GM12875 (cell line): Measurements from ENCODE around the gene TBX20.

Experiments
- H3K4me3 ChIP-seq: one replicate; pipeline ENCODE4 v1.5.1; 2011; ENCODE audit warnings: low read depth, low read length, control low read depth
- CTCF ChIP-seq: IDR thresholded peaks from 2 replicates; pipeline ENCODE4 v1.5.1; 2011; ENCODE audit warnings: low read depth, mild to moderate bottlenecking, control low read depth, inconsistent platforms, low read length, moderate library complexity, borderline replicate concordance; ENCODE audit not compliant: insufficient read depth

Gene TBX20

GRCh38 chr7:35260246-35260645 lies 6.3 kb upstream of the TBX20 start:
- no peak overlapping the region for H3K4me3 ChIP-seq
- no peak for TF ChIP-seq CTCF

GRCh38 chr7:35259523-35259908 lies 5.6 kb upstream of the TBX20 start:
- no peak overlapping the region for H3K4me3 ChIP-seq
- no peak for TF ChIP-seq CTCF

GRCh38 chr7:35258868-35259522 lies 5.1 kb upstream of the TBX20 start:
- no peak for TF ChIP-seq CTCF
- H3K4me3 ChIP-seq, result no peak overlapping the region

- no peak overlapping the region for H3K4me3 ChIP-seq
- no peak for TF ChIP-seq CTCF
Observed at GRCh38 chr7:35258125-35258867, 4.4 kb upstream of the TBX20 start.

- H3K4me3 ChIP-seq, result no peak overlapping the region
- no peak for TF ChIP-seq CTCF
Observed at GRCh38 chr7:35257251-35258124, 3.6 kb upstream of the TBX20 start.

GRCh38 chr7:35256256-35257175 lies 2.6 kb upstream of the TBX20 start:
- TF ChIP-seq CTCF, result no peak
- H3K4me3 ChIP-seq, result no peak overlapping the region
